Activated CD8-positive, alpha-beta T cell treated with anti-CD3 and anti-CD28 coated beads for 36 hours (primary cell): ENCODE data around the gene TBC1D14. TPM values are rescaled to one million over a fixed set of nuclear protein-coding genes. Genes with fewer than 3 reads are reported as not detected.

ENCODE experiments used
- ATAC-seq: fragments of 200-7000 bp; cut with Tn5 transposase; one replicate; pipeline ENCODE4 v1.10.0; 2021; ENCODE audit warnings: mild to moderate bottlenecking, moderate library complexity
- CTCF ChIA-PET: fragments of 350-600 bp; sonication (Branson Sonifier 250); formaldehyde crosslinking; loops from one replicate; lab custom pipeline; 2021; ENCODE audit warnings: antibody characterized with exemption; lab: Charles Lee
- POLR2A ChIA-PET: fragments of 350-600 bp; sonication (Branson Sonifier 250); formaldehyde crosslinking; loops from one replicate; lab custom pipeline; 2021; ENCODE audit warnings: antibody characterized with exemption; lab: Charles Lee
- DNase-seq: peaks from one replicate; pipeline ENCODE4 v3.0.0-alpha.2; 2020
- H3K27ac Mint-ChIP-seq: one replicate; pipeline ENCODE4 v1.8.0; 2021; ENCODE audit warnings: mild to moderate bottlenecking, mixed read lengths
- H3K27me3 Mint-ChIP-seq: one replicate; pipeline ENCODE4 v1.8.0; 2021; ENCODE audit warnings: mixed read lengths
- H3K36me3 Mint-ChIP-seq: one replicate; pipeline ENCODE4 v1.8.0; 2021; ENCODE audit warnings: low read depth, mixed read lengths
- H3K4me1 Mint-ChIP-seq: one replicate; pipeline ENCODE4 v1.8.0; 2021; ENCODE audit warnings: low read depth, mixed read lengths
- H3K4me3 Mint-ChIP-seq: one replicate; pipeline ENCODE4 v1.8.0; 2021; ENCODE audit warnings: mild to moderate bottlenecking, moderate library complexity, mixed read lengths
- H3K9me3 Mint-ChIP-seq: one replicate; pipeline ENCODE4 v1.8.0; 2021; ENCODE audit warnings: mixed read lengths
- CTCF ChIP-seq: fragments of 200-600 bp; IDR thresholded peaks from one replicate; pipeline ENCODE4 v1.8.0; 2022; ENCODE audit warnings: antibody characterized with exemption, mild to moderate bottlenecking
- intact Hi-C: fragments of 100-400 bp; cut with micrococcal nuclease; formaldehyde crosslinking; loops from one replicate; pipeline ENCODE4 v1.10.0; 2022
- total RNA-seq, 2 experiments: library from RNA; stranded (reverse); gene quantifications; one replicate each; pipeline ENCODE4 v1.2.3, GENCODE V29; 2021

The TBC1D14 gene
- total RNA-seq, 2 experiments from 2014 or later: 34.7 to 36.3 TPM

- Mint-ChIP-seq H3K4me3 (no peak overlapping the region), H3K4me1 (peaks cover 5% of the 10 kb centered on the region), H3K36me3 (peaks cover 39% of the 10 kb centered on the region), H3K9me3 (no peaks in the 10 kb centered on the region), H3K27me3 (no peaks in the 10 kb centered on the region), H3K27ac (no peak overlapping the region)
- ATAC-seq (no peak), DNase-seq (no peak)
- ChIA-PET POLR2A (no interaction called here), CTCF (no interaction called here)
- intact Hi-C loops: no loop called here
- TF ChIP-seq CTCF: no peak
Observed at GRCh38 chr4:7025040-7025602, 115.5 kb downstream of the TBC1D14 start.

- POLR2A ChIA-PET: no interaction called here
- Mint-ChIP-seq H3K27me3 (no peaks in the 10 kb centered on the region), H3K36me3 (peaks cover 44% of the 10 kb centered on the region), H3K4me3 (no peak overlapping the region), H3K27ac (no peak overlapping the region), H3K4me1 (peaks cover 5% of the 10 kb centered on the region), H3K9me3 (no peaks in the 10 kb centered on the region)
- CTCF ChIA-PET: no interaction called here
- TF ChIP-seq CTCF: no peak
- ATAC-seq: no peak
- no peak for DNase-seq
- intact Hi-C loops: no loop called here
Observed at GRCh38 chr4:7026107-7026506, 116.5 kb downstream of the TBC1D14 start.

GRCh38 chr4:7027284-7027683, 117.7 kb downstream of the TBC1D14 start:
- ChIA-PET POLR2A (no interaction called here), CTCF (no interaction called here)
- Mint-ChIP-seq H3K27me3 (no peaks in the 10 kb centered on the region), H3K9me3 (no peaks in the 10 kb centered on the region), H3K27ac (peak overlapping the region; percentile 10), H3K4me1 (peaks cover 5% of the 10 kb centered on the region), H3K4me3 (no peak overlapping the region), H3K36me3 (peaks cover 48% of the 10 kb centered on the region)
- intact Hi-C loops: no loop called here
- ATAC-seq (no peak), DNase-seq (no peak)
- no peak for TF ChIP-seq CTCF

GRCh38 chr4:7027913-7028312, 118.3 kb downstream of the TBC1D14 start:
- H3K4me1 Mint-ChIP-seq: peaks cover 5% of the 10 kb centered on the region
- H3K27me3 Mint-ChIP-seq: no peaks in the 10 kb centered on the region
- POLR2A ChIA-PET: no interaction called here
- CTCF ChIA-PET: no interaction called here
- no peaks in the 10 kb centered on the region for H3K9me3 Mint-ChIP-seq
- ATAC-seq (no peak), DNase-seq (no peak)
- H3K36me3 Mint-ChIP-seq: peaks cover 45% of the 10 kb centered on the region
- H3K4me3 Mint-ChIP-seq: no peak overlapping the region
- no peak for TF ChIP-seq CTCF
- intact Hi-C loops: no loop called here
- no peak overlapping the region for H3K27ac Mint-ChIP-seq

GRCh38 chr4:7029212-7029611, 119.6 kb downstream of the TBC1D14 start:
- Mint-ChIP-seq H3K27ac (no peak overlapping the region), H3K4me1 (peaks cover 5% of the 10 kb centered on the region), H3K36me3 (peaks cover 45% of the 10 kb centered on the region), H3K4me3 (no peak overlapping the region), H3K27me3 (no peaks in the 10 kb centered on the region), H3K9me3 (no peaks in the 10 kb centered on the region)
- ChIA-PET POLR2A (no interaction called here), CTCF (no interaction called here)
- intact Hi-C loops: no loop called here
- no peak for TF ChIP-seq CTCF
- DNase-seq (no peak), ATAC-seq (no peak)
